ENCODE measurements around the gene TTC28.

DNA sequence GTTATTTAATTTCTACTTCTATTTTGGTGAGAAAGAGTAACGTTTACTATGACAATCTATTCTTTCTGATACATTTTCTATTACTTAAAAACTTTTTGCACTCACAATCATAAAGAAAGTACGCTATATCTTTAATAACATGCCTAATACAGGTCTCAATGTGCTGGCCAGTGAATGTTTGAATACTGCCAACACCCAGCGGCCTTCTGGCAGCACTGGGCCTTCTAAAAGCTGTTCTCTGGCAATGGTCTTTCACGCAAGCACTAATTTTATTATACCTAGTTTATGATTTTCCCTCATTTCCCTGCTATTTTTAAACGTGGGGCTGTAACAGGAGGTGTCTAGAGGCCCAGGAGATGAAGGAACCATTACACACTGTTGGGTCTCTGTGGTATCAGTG is 410.8 kb downstream of the TTC28 start:
- TF ChIP-seq, protein P1, sequence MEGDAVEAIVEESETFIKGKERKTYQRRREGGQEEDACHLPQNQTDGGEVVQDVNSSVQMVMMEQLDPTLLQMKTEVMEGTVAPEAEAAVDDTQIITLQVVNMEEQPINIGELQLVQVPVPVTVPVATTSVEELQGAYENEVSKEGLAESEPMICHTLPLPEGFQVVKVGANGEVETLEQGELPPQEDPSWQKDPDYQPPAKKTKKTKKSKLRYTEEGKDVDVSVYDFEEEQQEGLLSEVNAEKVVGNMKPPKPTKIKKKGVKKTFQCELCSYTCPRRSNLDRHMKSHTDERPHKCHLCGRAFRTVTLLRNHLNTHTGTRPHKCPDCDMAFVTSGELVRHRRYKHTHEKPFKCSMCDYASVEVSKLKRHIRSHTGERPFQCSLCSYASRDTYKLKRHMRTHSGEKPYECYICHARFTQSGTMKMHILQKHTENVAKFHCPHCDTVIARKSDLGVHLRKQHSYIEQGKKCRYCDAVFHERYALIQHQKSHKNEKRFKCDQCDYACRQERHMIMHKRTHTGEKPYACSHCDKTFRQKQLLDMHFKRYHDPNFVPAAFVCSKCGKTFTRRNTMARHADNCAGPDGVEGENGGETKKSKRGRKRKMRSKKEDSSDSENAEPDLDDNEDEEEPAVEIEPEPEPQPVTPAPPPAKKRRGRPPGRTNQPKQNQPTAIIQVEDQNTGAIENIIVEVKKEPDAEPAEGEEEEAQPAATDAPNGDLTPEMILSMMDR (IDR thresholded peaks at IDR 0.05; ENCODE audit: extremely low read depth in 1 of 2, insufficient read depth in 1 of 2, low read depth in 1 of 2, low read length in 2 of 2) = no peak
- TF ChIP-seq POLR2AphosphoS5 (IDR thresholded peaks at IDR 0.05; ENCODE audit: insufficient read depth, low read depth, low read length) = no peak
- TF ChIP-seq POLR2A (IDR thresholded peaks at IDR 0.05; ENCODE audit: low read depth, low read length) = no peak
- no peak for TF ChIP-seq EZH2 (IDR thresholded peaks at IDR 0.05; ENCODE audit: borderline replicate concordance, low read depth, low read length, severe bottlenecking)
- TF ChIP-seq, protein P2, sequence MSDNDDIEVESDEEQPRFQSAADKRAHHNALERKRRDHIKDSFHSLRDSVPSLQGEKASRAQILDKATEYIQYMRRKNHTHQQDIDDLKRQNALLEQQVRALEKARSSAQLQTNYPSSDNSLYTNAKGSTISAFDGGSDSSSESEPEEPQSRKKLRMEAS (IDR thresholded peaks at IDR 0.05; ENCODE audit: insufficient read depth, insufficient read length) = no peak
- TF ChIP-seq FOS (IDR thresholded peaks at IDR 0.05; ENCODE audit: borderline replicate concordance, insufficient read depth, low read length) = no peak
- no peak for TF ChIP-seq MYC (IDR thresholded peaks at IDR 0.05; ENCODE audit: low read depth, low read length)
- no peak for TF ChIP-seq JUN (IDR thresholded peaks at IDR 0.05; ENCODE audit: borderline replicate concordance, insufficient read depth, insufficient read length, low read depth)

Measured in endothelial cell of umbilical vein (primary cell).